GM18505 (cell line): ENCODE data around the gene KCNQ1.

Experiments
- ATAC-seq: cut with Tn5 transposase; IDR thresholded peaks from one replicate; pipeline ENCODE4 v1.9.1; 2021; ENCODE audit not compliant: unreplicated experiment
- POLR2A ChIP-seq: IDR thresholded peaks from 4 replicates; pipeline ENCODE4 v1.6.1; 2011; ENCODE audit warnings: borderline replicate concordance; ENCODE audit not compliant: insufficient read depth, insufficient read length; ENCODE audit errors: extremely low read depth

The KCNQ1 gene

DNA sequence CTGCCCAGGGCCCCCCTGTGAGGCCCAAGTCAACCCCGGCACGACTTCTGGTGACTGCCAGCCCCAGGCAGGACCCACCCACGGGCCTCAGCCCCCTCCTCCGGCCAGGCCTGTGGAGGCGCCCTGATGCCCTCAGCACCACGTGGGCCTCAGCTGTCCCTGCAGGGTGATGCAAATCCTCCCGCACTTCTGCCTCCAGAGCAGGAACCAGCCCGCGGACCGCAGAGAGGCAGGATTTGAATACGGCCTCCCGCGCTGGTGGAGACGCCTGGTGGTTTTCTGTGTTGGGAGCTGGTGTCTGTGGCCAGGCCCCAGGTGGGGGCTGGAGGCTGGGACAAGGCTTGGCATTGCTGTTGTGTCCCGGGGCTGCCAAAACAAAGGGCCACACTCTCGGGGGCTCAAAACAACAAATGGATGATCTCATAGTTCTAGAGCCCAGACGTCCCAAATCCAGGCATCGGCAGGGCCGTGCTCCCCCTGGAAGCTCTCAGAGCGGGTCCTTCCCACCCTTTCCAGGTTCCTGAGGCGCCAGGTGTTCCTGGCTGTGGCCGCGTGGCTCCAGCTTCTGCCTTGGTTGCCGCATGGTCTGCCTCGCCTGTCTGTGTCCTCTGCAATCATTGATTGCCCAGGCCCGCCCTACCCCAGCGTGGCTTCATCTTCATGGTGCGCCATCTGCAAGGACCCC is 19.9 kb upstream of the KCNQ1 start:
- no peak for TF ChIP-seq POLR2A
- ATAC-seq, result no peak

GRCh38 chr11:2425506-2425905 is 19.3 kb upstream of the KCNQ1 start:
- TF ChIP-seq POLR2A, result no peak
- ATAC-seq, result no peak

DNA sequence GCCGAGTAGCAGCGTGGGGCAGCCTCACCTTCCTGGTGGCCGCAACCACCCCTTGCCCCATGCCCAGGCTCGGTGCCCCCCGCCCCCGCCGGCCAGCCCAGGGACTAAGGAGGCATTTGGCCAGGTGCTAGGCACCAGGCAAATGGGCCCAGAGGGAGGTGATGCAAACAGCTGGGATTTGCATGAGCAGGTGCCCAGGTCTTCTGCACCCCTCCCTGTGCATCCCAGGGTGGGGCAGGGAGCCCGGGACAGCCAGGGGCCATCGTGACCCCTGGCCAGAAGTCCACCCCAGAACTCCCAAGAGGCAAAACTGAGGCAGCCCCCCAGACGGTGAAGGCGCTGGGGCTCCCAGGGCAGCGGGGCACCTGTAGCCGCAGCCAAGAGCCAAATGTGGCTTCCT is 18.6 kb upstream of the KCNQ1 start:
- ATAC-seq, result no peak
- TF ChIP-seq POLR2A, result no peak

- no peak for TF ChIP-seq POLR2A
- ATAC-seq, result no peak
Observed at GRCh38 chr11:2426826-2427521, 17.8 kb upstream of the KCNQ1 start.

DNA sequence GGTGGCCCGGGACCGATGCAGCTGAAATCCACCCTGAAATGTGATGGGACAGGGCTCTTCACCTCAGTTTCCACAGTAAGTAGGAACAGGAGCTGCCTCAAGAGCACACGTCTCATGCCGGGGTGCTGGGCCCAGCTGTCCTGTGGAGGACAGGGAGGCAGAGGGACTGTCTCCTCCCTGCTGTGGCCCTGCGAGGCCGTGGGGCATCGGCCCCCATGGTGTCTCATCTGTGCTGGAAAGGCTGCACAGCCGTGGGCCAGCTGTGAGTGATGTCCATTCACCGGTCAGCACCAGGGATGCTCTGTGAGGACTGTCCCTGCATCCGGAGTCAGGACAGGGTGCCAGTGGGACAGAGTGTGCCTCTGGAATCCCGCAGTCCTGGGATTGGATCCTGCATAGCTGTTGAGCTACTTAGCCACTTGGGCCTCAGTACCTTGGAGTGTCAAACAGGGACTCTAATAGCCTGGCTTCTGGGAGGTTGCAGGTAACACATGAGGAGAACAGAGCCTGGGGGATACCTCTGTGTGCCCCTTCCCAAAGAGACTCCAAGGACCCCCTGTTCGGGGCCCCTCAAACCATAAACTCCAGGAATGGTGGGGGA is 17.0 kb upstream of the KCNQ1 start:
- TF ChIP-seq POLR2A, result no peak
- ATAC-seq, result no peak

- no peak for ATAC-seq
- no peak for TF ChIP-seq POLR2A
Observed at GRCh38 chr11:2428322-2428795, 16.4 kb upstream of the KCNQ1 start.

DNA sequence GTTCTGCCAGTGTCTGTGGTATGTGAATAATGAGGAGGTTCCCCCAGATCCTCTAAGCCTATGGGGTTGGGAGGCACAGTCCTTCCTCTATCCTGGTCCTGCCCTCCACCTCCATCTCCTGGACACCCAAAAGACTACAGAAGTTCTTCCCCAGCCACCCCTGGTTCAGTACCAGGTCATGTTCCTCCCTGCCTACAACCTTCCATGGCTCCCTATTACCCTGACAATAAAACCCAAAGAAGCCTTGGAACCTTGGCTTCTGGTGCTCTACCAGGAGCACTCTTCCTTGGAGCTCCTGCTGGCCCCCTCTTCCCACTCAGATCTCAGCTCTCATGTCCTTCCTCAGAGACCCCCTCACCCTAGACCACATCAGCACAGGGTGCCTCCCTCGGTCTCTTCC is 13.4 kb upstream of the KCNQ1 start:
- no peak for TF ChIP-seq POLR2A
- no peak for ATAC-seq

DNA sequence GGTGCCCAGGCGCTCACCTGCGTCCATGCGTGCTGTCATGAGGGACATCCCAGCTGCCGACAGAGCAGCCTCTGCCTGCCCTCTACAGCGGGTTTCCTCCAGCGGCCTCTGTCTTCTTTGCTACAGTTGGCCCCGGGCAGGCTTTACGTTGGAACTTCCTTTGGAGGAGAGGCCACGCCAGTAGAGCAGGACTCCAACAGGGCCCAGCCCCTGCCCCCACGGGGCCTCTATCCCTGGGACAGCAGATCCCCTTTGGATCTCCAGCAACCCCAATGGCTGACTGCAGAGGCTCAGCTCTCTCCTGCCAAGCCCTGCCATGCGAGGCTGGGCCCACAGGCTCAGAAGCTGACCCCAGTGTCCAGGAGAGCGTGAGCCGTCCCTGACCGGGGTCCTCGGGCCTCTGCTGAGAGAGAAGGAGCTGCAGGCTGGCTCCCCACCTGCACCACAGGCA is 12.6 kb upstream of the KCNQ1 start:
- ATAC-seq, result no peak
- TF ChIP-seq POLR2A, result no peak

DNA sequence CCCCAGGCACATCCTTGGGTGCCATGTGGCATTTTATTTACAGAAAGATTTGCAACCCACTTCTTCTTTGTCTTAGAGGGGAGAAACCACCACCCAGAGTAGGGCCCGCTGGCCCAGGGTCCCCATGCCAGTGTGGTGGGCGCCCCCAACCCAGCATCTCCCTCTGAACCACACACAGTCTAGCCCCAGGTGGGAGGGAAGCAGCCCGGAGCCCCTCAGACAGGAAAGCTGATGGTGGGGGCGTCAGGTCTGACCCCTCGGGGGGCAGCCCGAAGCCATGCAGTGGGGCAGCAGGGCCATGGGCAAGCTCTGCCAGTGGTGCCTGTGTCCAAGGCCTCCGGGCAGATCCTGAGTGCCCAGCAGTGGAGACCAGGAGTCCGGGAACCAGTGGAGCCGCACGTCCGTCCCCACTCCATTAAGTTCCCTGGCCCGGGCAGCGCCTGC is 12.2 kb upstream of the KCNQ1 start:
- no peak for ATAC-seq
- no peak for TF ChIP-seq POLR2A

- TF ChIP-seq POLR2A, result no peak
- no peak for ATAC-seq
Observed at GRCh38 chr11:2433106-2433925, 11.5 kb upstream of the KCNQ1 start.

GRCh38 chr11:2434008-2434407 is 10.8 kb upstream of the KCNQ1 start:
- ATAC-seq, result no peak
- TF ChIP-seq POLR2A, result no peak

DNA sequence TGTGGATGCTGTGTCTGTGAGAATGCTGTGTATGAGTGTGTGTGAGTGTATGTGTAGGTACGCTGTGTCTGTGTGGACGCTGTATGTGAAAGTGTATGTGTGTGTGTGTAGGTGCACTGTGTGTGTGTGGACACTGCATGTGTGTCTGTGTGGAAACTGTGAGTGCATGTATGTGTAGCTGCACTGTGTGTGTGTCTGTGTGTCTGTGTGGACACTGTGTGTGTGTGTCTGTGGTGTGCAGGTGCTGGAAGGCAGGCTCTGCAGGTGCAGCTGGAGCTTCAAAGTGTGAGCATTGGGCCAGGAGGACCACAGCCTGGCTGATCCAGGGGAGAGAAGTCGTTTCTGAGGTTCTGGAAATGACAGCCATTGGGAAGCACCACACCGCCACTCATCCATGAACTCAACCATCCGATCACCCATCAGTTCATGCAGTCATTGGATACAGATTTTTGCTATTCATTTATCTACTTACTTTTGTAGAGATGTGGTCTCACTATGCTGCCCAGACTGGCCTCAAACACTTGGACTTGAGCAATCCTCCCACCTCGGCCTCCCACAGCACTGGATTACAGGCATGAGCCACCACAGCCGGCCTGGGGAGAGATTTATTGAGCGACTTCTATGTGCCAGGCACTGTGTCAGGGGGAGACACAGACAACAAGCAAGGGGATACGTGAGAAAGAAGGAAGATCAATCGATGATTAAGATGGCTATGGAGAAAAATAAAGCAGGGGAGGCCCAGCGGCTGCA is 10.1 kb upstream of the KCNQ1 start:
- ATAC-seq, result no peak
- TF ChIP-seq POLR2A, result no peak
